ENCODE measurements around the gene GNA12. TPM values are rescaled to one million over a fixed set of nuclear protein-coding genes. Genes with fewer than 3 reads are reported as not detected.

Gene GNA12
- total RNA-seq, 1 donor from 2014 or later, result 67.2 TPM

DNA sequence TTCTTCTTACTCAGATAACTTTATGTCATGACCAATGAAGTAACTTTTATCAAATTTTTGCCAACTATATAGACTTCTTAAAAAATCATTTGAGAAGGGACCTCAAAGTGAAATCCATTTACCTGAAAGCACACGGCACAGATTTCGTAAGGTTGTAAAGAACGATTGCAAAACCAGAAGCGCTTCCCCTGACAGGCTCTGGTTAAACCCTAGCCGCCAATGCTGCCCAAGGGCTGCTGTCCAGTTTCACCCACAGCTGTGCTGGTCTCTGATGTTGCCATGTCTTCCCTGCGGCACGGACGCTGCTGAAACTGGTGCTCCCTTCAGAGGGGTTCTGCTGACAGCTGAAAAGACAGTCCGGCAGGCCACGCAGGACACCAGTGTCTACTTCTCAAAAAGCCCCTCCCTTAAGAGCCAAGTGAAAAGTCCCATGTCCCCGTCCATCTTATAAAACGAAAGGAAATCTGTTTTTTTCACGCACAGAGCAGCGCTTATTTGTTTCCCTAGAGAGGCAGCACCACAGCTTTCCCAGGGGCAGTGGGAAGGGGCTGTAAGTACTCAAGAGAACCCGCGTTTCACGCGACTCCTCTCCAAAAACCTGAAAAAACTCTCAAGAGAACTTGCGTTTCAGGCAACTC, 32.5 kb downstream of the GNA12 start:
- no peak overlapping the region for H2AFZ ChIP-seq (ENCODE audit: low read depth, low read length)
- no peaks in the 10 kb centered on the region for H3K9me3 ChIP-seq (ENCODE audit: insufficient read depth, low read depth, low read length)
- peaks cover 56% of the 10 kb centered on the region for H4K20me1 ChIP-seq (ENCODE audit: insufficient read depth, low read length)
- Mint-ChIP-seq H3K27ac (ENCODE audit: unreplicated experiment) (no peak overlapping the region), H3K4me3 (ENCODE audit: unreplicated experiment) (no peak overlapping the region), H3K36me3 (ENCODE audit: low read depth, unreplicated experiment) (peaks cover 25% of the 10 kb centered on the region), H3K9me3 (ENCODE audit: unreplicated experiment) (no peaks in the 10 kb centered on the region), H3K27me3 (ENCODE audit: low read depth, unreplicated experiment) (no peaks in the 10 kb centered on the region), H3K4me1 (ENCODE audit: low read depth, unreplicated experiment) (peaks cover 31% of the 10 kb centered on the region)
- H3K4me2 ChIP-seq (ENCODE audit: low read length), result peak overlapping the region; percentile 76
- peak overlapping the region; percentile 23 for H3K4me3 ChIP-seq (ENCODE audit: insufficient read depth, low read depth, low read length)
- no peak for DNase-seq (ENCODE audit: low read depth)
- no peaks in the 10 kb centered on the region for H3K36me3 ChIP-seq (ENCODE audit: insufficient read depth, low read length)
- H3K27ac ChIP-seq (ENCODE audit: low read depth, low read length), result peak overlapping the region; percentile 26
- H3K79me2 ChIP-seq (ENCODE audit: insufficient read depth, low read length), result peaks cover 93% of the 10 kb centered on the region
- TF ChIP-seq EZH2 (IDR thresholded peaks at IDR 0.05; ENCODE audit: insufficient read depth, low read length), result no peak
- TF ChIP-seq CTCF (IDR thresholded peaks at IDR 0.05; ENCODE audit: insufficient read depth, low read depth, low read length), result no peak
- H3K9ac ChIP-seq (ENCODE audit: low read length), result peak overlapping the region; percentile 58
- no peaks in the 10 kb centered on the region for H3K27me3 ChIP-seq (ENCODE audit: insufficient read depth, low read length)
- no peak for FAIRE-seq
- H3K4me1 ChIP-seq (ENCODE audit: insufficient read depth, low read length), result peaks cover 26% of the 10 kb centered on the region

- no peak for FAIRE-seq
- Histone ChIP-seq H3K9me3 (ENCODE audit: insufficient read depth, low read depth, low read length) (no peaks in the 10 kb centered on the region), H4K20me1 (ENCODE audit: insufficient read depth, low read length) (peaks cover 54% of the 10 kb centered on the region), H3K9ac (ENCODE audit: low read length) (no peak overlapping the region), H3K27me3 (ENCODE audit: insufficient read depth, low read length) (no peaks in the 10 kb centered on the region), H3K4me2 (ENCODE audit: low read length) (no peak overlapping the region), H3K27ac (ENCODE audit: low read depth, low read length) (no peak overlapping the region), H3K4me3 (ENCODE audit: insufficient read depth, low read depth, low read length) (no peak overlapping the region), H3K36me3 (ENCODE audit: insufficient read depth, low read length) (no peaks in the 10 kb centered on the region), H2AFZ (ENCODE audit: low read depth, low read length) (no peak overlapping the region), H3K4me1 (ENCODE audit: insufficient read depth, low read length) (peaks cover 25% of the 10 kb centered on the region), H3K79me2 (ENCODE audit: insufficient read depth, low read length) (peaks cover 92% of the 10 kb centered on the region)
- TF ChIP-seq CTCF (IDR thresholded peaks at IDR 0.05; ENCODE audit: insufficient read depth, low read depth, low read length) (no peak), EZH2 (IDR thresholded peaks at IDR 0.05; ENCODE audit: insufficient read depth, low read length) (no peak)
- no peak for DNase-seq (ENCODE audit: low read depth)
- H3K4me3 Mint-ChIP-seq (ENCODE audit: unreplicated experiment), result no peak overlapping the region
- H3K27ac Mint-ChIP-seq (ENCODE audit: unreplicated experiment), result no peak overlapping the region
- H3K27me3 Mint-ChIP-seq (ENCODE audit: low read depth, unreplicated experiment), result no peaks in the 10 kb centered on the region
- peaks cover 30% of the 10 kb centered on the region for H3K4me1 Mint-ChIP-seq (ENCODE audit: low read depth, unreplicated experiment)
- H3K36me3 Mint-ChIP-seq (ENCODE audit: low read depth, unreplicated experiment), result peaks cover 25% of the 10 kb centered on the region
- H3K9me3 Mint-ChIP-seq (ENCODE audit: unreplicated experiment), result no peaks in the 10 kb centered on the region
Measured at GRCh38 chr7:2810682-2811415, 33.3 kb downstream of the GNA12 start.
